IPS-NIHi11 (cell line): ENCODE results near the gene OR5K4.

ENCODE experiments used
- DNase-seq: peaks from one replicate; pipeline ENCODE4 v3.0.0; 2012; ENCODE audit warnings: mixed read lengths, low spot score

OR5K4 gene

GRCh38 chr3:98353554-98353953, at the start of gene OR5K4:
Gene OR5K4 (plus strand): TSS chr3:98353854. CDS start chr3:98353854, 0 bp downstream.
- no peak for DNase-seq

- no peak for DNase-seq
Measured at GRCh38 chr3:98322101-98322500, 31.6 kb upstream of the OR5K4 start.

GRCh38 chr3:98322686-98323085, 31.0 kb upstream of the OR5K4 start:
- no peak for DNase-seq

GRCh38 chr3:98323425-98323824, 30.2 kb upstream of the OR5K4 start:
- DNase-seq, result no peak

GRCh38 chr3:98325055-98325454, 28.6 kb upstream of the OR5K4 start:
- DNase-seq, result no peak

- no peak for DNase-seq
Measured at GRCh38 chr3:98326105-98326893, 27.4 kb upstream of the OR5K4 start.

GRCh38 chr3:98326945-98327344, 26.7 kb upstream of the OR5K4 start:
- DNase-seq, result no peak

- no peak for DNase-seq
Measured at GRCh38 chr3:98328933-98329332, 24.7 kb upstream of the OR5K4 start.

- DNase-seq, result peak; percentile 57
Measured at GRCh38 chr3:98329392-98330124, 24.1 kb upstream of the OR5K4 start.

GRCh38 chr3:98331329-98331728, 22.3 kb upstream of the OR5K4 start:
- no peak for DNase-seq

GRCh38 chr3:98333989-98334606, 19.6 kb upstream of the OR5K4 start:
- DNase-seq, result no peak

- no peak for DNase-seq
Measured at GRCh38 chr3:98339031-98339430, 14.6 kb upstream of the OR5K4 start.

GRCh38 chr3:98341758-98342157, 11.9 kb upstream of the OR5K4 start:
- no peak for DNase-seq

- peak; percentile 65 for DNase-seq
Measured at GRCh38 chr3:98343647-98344507, 9.8 kb upstream of the OR5K4 start.

GRCh38 chr3:98350082-98350481, 3.6 kb upstream of the OR5K4 start:
- DNase-seq, result no peak

- DNase-seq, result no peak
Measured at GRCh38 chr3:98359250-98359649, 5.6 kb downstream of the OR5K4 start.

GRCh38 chr3:98359993-98360675, 6.5 kb downstream of the OR5K4 start:
- DNase-seq, result no peak

GRCh38 chr3:98360681-98361080, 7.0 kb downstream of the OR5K4 start:
- no peak for DNase-seq

- DNase-seq, result no peak
Measured at GRCh38 chr3:98361289-98361688, 7.6 kb downstream of the OR5K4 start.

- DNase-seq, result no peak
Measured at GRCh38 chr3:98367464-98368246, 14.0 kb downstream of the OR5K4 start.

- DNase-seq, result no peak
Measured at GRCh38 chr3:98371186-98371585, 17.5 kb downstream of the OR5K4 start.
